ENCODE measurements around the gene GAS5. TPM values are rescaled to one million over a fixed set of nuclear protein-coding genes. Genes with fewer than 3 reads are reported as not detected.

The GAS5 gene
- total RNA-seq, 1 donor from 2014 or later = 282 TPM

DNA sequence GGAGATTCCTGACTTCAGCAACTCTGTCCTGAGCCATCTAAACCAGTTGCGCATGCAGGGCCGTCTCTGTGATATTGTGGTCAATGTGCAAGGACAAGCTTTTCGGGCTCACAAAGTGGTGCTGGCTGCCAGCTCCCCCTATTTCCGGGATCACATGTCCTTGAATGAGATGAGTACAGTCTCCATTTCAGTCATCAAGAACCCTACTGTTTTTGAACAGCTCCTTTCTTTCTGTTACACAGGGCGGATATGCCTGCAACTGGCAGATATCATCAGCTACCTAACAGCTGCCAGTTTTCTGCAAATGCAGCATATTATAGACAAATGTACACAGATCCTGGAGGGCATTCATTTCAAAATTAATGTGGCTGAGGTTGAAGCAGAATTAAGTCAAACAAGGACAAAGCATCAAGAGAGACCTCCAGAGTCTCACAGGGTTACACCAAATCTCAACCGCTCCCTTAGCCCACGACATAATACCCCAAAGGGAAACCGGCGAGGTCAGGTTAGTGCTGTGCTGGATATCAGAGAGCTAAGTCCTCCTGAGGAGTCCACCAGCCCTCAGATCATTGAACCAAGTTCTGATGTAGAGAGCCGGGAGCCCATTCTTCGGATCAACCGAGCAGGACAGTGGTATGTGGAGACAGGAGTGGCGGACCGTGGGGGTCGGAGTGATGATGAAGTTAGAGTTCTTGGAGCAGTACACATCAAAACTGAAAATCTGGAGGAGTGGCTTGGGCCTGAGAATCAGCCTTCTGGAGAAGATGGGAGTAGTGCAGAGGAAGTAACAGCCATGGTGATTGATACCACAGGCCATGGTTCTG is 2.7 kb upstream of the GAS5 start:
- H3K9me3 ChIP-seq = no peaks in the 10 kb centered on the region
- peaks cover 42% of the 10 kb centered on the region for H3K4me1 ChIP-seq
- peak overlapping the region; percentile 12 for H3K4me3 ChIP-seq
- DNase-seq = no peak
- ATAC-seq = no peak
- H3K27me3 ChIP-seq (ENCODE audit: low read depth) = no peaks in the 10 kb centered on the region
- H3K27ac ChIP-seq = peak overlapping the region; percentile 95
- H3K36me3 ChIP-seq = peaks cover 28% of the 10 kb centered on the region
- intact Hi-C loops (cut with DNase I) = no loop called here
- TF ChIP-seq, protein P1, sequence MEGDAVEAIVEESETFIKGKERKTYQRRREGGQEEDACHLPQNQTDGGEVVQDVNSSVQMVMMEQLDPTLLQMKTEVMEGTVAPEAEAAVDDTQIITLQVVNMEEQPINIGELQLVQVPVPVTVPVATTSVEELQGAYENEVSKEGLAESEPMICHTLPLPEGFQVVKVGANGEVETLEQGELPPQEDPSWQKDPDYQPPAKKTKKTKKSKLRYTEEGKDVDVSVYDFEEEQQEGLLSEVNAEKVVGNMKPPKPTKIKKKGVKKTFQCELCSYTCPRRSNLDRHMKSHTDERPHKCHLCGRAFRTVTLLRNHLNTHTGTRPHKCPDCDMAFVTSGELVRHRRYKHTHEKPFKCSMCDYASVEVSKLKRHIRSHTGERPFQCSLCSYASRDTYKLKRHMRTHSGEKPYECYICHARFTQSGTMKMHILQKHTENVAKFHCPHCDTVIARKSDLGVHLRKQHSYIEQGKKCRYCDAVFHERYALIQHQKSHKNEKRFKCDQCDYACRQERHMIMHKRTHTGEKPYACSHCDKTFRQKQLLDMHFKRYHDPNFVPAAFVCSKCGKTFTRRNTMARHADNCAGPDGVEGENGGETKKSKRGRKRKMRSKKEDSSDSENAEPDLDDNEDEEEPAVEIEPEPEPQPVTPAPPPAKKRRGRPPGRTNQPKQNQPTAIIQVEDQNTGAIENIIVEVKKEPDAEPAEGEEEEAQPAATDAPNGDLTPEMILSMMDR (IDR thresholded peaks at IDR 0.05) = no peak

DNA sequence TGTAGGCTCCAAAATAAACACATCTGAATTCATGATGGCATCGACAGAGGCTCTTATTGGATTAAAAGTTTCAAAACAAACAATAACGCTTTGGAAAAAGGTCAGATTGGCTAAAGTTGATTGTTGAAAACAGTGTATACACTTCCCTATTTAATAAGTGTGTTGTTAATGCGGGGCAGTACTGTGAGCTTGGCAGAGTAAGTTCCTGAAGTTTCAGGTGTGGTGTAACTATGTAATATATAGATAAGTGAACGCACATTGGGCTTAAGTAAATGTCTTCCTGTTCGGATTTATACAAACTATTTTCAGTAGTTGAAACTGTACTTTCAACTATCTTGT is 1.2 kb upstream of the GAS5 start:
- Histone ChIP-seq H3K4me3 (peak overlapping the region; percentile 86), H3K36me3 (peaks cover 37% of the 10 kb centered on the region), H3K27ac (peak overlapping the region; percentile 95), H3K4me1 (peaks cover 51% of the 10 kb centered on the region), H3K27me3 (ENCODE audit: low read depth) (no peaks in the 10 kb centered on the region), H3K9me3 (no peaks in the 10 kb centered on the region)
- ATAC-seq (no peak), DNase-seq (no peak)
- TF ChIP-seq, protein P1 (IDR thresholded peaks at IDR 0.05) = no peak
- intact Hi-C loops (cut with DNase I) = no loop called here

DNA sequence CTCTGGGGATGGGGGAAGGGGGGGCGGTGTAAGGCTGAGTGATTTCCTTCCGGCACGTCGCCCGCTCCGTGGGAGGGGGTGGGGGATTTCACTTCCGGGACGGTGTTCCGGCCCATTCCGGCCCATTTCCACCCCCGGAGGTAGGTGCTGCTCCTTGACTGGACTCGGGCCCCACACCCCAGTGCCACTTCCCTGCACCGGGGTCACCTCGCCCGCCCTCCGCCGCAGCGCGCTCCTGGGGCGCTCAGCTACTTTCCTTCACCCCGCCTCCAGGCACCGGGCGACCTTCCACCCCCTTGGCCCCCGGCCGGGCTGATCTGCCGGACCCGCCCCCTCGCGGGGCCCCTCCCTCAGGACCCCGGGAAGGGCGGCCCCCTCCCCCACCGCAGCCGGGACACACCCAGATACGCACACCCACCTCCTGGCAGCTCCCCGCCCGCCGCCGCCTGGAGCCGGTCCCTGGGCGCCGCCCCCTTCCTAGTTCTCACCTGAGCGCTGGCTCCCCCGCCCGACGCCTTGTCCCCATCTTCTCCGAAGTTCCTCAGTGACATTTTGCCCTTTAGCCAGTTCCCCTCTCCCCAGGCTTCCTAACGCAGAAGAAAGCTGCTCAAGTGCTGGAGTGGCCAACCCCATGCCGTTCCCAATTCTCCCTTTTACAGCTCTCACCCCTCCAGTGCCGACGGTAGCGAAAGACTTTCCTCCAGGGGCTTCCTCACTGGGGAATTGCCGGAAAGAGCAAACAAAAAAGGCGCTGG is 654 bp upstream of the GAS5 start, which contains the start of gene ZBTB37:
TSS of gene ZBTB37 (plus strand) at position 115 of the 755 bp plus-strand sequence. CDS start 1,846 bp downstream, outside the sequence.
- H3K36me3 ChIP-seq = peaks cover 37% of the 10 kb centered on the region
- H3K4me3 ChIP-seq = peak within 1 kb of the TSS; percentile 86
- no peaks in the 10 kb centered on the region for H3K9me3 ChIP-seq
- H3K4me1 ChIP-seq = peaks cover 51% of the 10 kb centered on the region
- TF ChIP-seq, protein P1 (IDR thresholded peaks at IDR 0.05) = no peak
- ATAC-seq (peak; percentile 92), DNase-seq (peak; percentile 96)
- H3K27me3 ChIP-seq (ENCODE audit: low read depth) = no peaks in the 10 kb centered on the region
- H3K27ac ChIP-seq = peak within 1 kb of the TSS; percentile 95
- intact Hi-C loops (cut with DNase I) = no loop called here

DNA sequence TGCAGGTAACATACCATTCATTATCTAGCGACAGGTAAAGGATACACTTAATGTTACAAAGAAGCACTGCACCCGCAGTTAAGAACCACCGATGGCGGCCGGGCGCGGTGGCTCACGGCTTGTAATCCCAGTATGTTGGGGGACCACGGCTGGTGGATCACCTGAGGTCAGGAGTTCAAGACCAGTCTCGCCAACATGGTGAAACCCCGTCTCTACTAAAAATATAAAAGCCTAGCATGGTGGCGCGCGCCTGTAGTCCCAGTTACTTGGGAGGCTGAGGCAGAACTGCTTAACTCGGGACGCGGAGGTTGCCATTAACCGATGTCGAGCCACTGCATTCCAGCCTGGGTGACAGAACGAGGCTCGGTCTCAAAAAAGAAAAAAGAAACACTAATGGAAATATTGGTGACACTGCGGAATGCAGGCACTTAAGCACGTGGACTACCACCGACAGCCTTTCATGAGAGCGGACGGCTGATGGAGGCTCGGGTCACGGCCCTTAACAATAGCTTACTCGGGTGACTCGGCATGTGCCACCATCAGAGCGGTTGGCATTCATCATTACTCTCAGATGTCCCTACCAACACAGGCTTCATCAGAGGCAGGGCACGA is 542 bp downstream of the GAS5 start:
- Histone ChIP-seq H3K4me3 (peak overlapping the region; percentile 86), H3K27ac (peak overlapping the region; percentile 95), H3K36me3 (peaks cover 45% of the 10 kb centered on the region), H3K27me3 (ENCODE audit: low read depth) (no peaks in the 10 kb centered on the region), H3K9me3 (no peaks in the 10 kb centered on the region), H3K4me1 (peaks cover 51% of the 10 kb centered on the region)
- intact Hi-C loops (cut with DNase I) = no loop called here
- TF ChIP-seq, protein P1 (IDR thresholded peaks at IDR 0.05) = no peak
- ATAC-seq (peak; percentile 2 to 3), DNase-seq (no peak)

DNA sequence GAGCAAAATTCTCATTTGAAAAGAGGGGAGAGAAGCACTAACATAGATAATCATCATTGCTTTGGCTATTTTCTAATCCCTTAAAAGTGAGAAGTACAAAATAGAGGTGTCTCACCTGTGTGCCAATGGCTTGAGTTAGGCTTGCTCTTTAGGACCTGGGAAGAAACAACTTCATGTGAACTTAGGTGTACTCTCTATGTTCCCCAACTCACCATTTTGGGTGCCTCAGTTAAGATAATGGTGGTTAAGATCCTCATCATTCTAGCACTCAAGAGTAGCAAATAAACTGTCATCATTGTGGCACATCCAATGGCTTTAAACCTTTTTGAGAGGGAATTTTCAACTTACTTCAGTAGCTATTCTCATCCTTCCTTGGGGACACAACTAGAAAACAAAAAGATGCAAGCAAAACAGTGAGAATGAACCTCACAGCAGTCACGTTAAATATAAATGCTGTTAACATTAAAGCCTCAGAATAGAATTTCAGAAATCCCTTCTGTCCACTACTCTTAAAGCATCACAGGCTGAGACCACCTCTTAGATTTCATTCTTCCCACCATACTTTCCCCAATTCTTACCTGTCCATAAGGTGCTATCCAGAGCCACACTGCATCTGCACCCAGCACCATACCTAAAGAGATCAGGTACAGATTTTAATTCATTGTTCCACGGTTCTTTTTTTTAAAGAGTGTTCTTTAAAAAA is 1.2 kb downstream of the GAS5 start:
- Histone ChIP-seq H3K4me1 (peaks cover 51% of the 10 kb centered on the region), H3K27ac (peak overlapping the region; percentile 95), H3K36me3 (peaks cover 51% of the 10 kb centered on the region), H3K27me3 (ENCODE audit: low read depth) (no peaks in the 10 kb centered on the region), H3K9me3 (no peaks in the 10 kb centered on the region), H3K4me3 (peak overlapping the region; percentile 86)
- intact Hi-C loops (cut with DNase I) = no loop called here
- ATAC-seq (no peak), DNase-seq (no peak)
- TF ChIP-seq, protein P1 (IDR thresholded peaks at IDR 0.05) = no peak
